GM12865 (cell line): ENCODE data around the gene ALG13.
"Not testable (repeated sequence)": the region's sequence is repeated elsewhere in the genome, so short reads cannot be mapped to it uniquely, and the experiment has no call there.

ENCODE experiments used
- DNase-seq: peaks from one replicate; pipeline ENCODE4 v3.0.0; 2010; ENCODE audit warnings: low read depth
- H3K4me3 ChIP-seq: 2 replicates; pipeline ENCODE4 v1.5.1; 2011; ENCODE audit warnings: mild to moderate bottlenecking, low read depth, low read length, control low read depth
- TF ChIP-seq, protein P1 (sequence below): IDR thresholded peaks from 2 replicates; pipeline ENCODE4 v1.5.1; 2011; ENCODE audit warnings: low read length, control low read depth, low read depth, inconsistent platforms; ENCODE audit not compliant: insufficient read depth; ENCODE audit errors: missing control alignments

ALG13 gene

DNA sequence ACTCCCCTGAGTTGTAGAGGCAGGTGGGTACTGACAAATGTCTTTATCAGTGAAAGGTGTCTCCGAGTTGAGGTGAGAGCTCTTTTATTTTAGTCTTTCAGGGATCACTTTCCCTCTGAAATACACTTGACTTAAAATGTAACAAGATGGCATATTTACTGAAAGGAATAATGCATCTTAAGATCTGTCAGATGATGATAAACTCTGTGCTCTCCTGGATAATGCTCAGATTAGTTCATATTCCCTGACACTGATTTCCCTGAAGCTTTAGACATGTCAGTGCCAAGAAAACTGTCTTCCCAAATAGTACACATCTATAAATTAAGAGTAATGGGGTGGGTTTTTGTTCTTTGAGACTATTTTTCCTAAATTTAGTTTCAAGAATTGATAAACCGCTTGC lies 75.5 kb downstream of the ALG13 start:
- TF ChIP-seq, protein P1, sequence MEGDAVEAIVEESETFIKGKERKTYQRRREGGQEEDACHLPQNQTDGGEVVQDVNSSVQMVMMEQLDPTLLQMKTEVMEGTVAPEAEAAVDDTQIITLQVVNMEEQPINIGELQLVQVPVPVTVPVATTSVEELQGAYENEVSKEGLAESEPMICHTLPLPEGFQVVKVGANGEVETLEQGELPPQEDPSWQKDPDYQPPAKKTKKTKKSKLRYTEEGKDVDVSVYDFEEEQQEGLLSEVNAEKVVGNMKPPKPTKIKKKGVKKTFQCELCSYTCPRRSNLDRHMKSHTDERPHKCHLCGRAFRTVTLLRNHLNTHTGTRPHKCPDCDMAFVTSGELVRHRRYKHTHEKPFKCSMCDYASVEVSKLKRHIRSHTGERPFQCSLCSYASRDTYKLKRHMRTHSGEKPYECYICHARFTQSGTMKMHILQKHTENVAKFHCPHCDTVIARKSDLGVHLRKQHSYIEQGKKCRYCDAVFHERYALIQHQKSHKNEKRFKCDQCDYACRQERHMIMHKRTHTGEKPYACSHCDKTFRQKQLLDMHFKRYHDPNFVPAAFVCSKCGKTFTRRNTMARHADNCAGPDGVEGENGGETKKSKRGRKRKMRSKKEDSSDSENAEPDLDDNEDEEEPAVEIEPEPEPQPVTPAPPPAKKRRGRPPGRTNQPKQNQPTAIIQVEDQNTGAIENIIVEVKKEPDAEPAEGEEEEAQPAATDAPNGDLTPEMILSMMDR, result no peak
- no peak overlapping the region for H3K4me3 ChIP-seq

DNA sequence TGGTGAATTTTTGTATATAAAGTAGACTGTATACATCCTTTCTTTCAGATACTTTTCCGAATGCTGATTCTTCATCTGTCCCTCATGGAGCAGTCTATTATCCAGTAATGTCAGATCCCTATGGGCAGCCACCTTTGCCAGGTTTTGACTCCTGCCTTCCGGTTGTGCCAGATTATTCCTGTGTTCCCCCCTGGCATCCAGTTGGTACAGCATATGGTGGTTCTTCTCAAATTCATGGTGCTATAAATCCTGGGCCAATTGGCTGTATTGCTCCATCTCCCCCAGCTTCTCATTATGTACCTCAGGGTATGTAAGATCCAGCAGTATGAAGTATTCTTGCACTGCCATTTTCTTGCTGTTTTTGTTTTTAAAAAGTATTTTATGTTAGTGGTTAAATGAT lies 78.7 kb downstream of the ALG13 start:
- no peak overlapping the region for H3K4me3 ChIP-seq
- DNase-seq, result no peak
- TF ChIP-seq, protein P1, result no peak

More for the DNA sequence above, 75.5 kb downstream of the ALG13 start:
- DNase-seq, result no peak

DNA sequence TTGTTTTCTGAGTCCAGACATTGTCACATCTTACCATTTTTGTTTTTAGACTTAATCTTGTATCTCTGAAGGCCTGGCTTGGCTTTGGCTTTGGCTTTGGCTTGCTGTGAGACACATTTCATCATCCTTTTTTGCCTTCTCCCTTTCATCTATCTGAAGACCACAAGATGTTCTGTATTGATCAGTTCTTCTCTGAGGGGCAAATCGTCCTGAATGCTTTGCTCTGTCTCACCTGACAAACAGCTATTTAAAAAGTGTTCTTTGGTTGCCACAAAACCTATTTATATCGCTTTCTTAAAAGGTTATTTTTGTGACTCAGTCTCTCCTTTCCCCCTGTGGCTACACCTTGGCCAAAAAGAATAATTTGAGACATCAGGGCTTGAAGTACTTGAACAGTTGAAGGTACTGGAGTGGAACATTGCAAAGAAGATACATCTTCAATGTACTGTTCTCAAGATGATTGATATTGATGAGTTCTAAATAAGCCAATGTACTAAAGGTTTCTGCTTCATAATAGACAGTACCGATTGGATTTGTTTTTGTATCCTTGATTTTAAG lies 80.7 kb downstream of the ALG13 start:
- TF ChIP-seq, protein P1, result no peak
- DNase-seq, result no peak
- no peak overlapping the region for H3K4me3 ChIP-seq

DNA sequence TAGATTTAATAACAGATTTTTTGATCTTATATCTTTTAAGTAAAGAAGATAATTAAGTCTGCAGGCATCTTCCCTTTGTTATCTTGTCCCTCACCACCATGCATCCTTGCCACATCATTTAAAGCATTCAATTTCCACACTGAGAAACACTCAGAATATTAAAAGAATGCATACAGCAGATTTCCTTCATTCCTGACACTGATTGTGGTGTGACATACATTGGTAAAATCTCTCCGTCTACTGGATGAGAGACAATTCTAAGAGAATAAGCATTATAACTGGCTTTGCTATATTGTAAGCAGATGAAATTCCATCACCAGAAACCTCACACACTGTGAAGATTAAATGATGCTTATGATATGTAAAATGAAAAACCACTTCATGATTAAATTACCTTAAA lies 97.6 kb downstream of the ALG13 start:
- H3K4me3 ChIP-seq, result no peak overlapping the region
- TF ChIP-seq, protein P1, result no peak

DNA sequence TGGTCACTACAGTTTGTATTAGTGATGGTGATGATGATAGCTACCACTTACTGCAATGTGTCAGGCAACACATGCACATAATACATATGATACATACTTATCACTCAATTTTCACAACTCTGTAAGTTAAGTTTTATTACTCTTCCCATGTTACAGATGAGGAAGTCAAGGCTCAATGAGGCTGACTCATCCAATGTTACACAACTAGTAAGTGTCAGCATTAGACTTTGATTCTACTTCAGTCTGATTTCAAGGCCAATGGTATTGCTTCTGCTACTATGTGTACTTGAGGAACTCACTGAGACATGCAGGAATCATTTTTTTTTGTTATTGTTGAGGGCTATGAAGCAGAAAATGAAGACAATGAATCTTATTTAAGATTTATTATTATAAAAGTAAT lies 98.6 kb downstream of the ALG13 start:
- DNase-seq, result no peak
- TF ChIP-seq, protein P1, result no peak
- no peak overlapping the region for H3K4me3 ChIP-seq

More for the DNA sequence above, 97.6 kb downstream of the ALG13 start:
- no peak for DNase-seq

DNA sequence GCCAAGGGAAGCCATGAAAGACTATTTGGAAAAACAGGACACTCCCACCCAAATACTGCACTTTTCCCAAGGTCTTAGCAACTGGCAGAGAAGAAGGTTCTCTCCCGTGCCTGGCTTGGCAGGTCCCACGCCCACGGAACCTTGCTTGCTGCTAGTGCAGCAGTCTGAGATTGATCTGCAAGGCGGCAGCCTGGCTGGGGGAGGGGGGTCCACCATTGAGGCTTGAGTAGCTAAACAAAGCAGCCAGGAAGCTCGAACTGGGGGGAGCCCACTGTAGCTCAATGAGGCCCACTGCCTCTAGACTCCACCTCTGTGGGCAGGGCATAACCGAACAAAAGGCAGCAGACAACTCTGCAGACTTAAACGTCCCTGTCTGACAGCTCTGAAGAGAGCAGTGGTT lies 103.7 kb downstream of the ALG13 start:
- H3K4me3 ChIP-seq, result no peak overlapping the region
- TF ChIP-seq, protein P1, result no peak
- DNase-seq, result no peak

DNA sequence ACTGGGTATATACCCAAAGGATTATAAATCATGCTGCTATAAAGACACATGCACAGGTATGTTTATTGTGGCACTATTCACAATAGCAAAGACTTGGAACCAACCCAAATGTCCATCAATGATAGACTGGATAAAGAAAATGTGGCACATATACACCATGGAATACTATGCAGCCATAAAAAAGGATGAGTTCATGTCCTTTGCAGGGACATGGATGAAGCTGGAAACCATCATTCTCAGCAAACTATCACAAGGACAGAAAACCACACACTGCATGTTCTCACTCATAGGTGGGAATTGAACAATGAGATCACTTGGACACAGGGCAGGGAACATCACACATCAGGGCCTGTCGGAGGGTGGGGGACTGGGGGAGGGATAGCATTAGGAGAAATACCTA lies 109.1 kb downstream of the ALG13 start:
- DNase-seq, H3K4me3 ChIP-seq: not testable (repeated sequence)
